Heart left ventricle (tissue), 13 donors: ENCODE results near the gene RAB6A.

Experiments
- POLR2A ChIP-seq, 2 donors: fragments of 450-650 bp; IDR thresholded peaks; one replicate each; pipeline ENCODE4 v1.6.1; 2017; ENCODE audit warnings: antibody characterized with exemption in 2 of 2, mild to moderate bottlenecking in 2 of 2, moderate library complexity in 2 of 2
- TF ChIP-seq, protein P1 (sequence below), 12 donors: fragments of 200-600 bp; sonication (generic) in 4 of 12; IDR thresholded peaks; one replicate each; pipeline versions ENCODE4 v1.5.0 to v1.8.0; 2018 to 2022; ENCODE audit warnings: antibody characterized with exemption in 12 of 12, mild to moderate bottlenecking in 5 of 12
- donor health status: ischemic (EF 13 %, LVEDD 7.1; RV severe dilation, severe dysfunction).
- donor health status: DM: no; HTN: yes; CAD: no.
- donor health status: DM: no; HTN: no; CAD: no.
- donor health status: ischemic (EF 25% LVEDD 6.9; RV normal size, moderate dysfunction).
- donor health status: ischemic (EF 25% LVEDD 5.7; RV mildly dilated, moderate dysfunction).
- donor health status: ischemic (EF 35%, LVEDD 5.7; RV mildly dilated, moderate dysfunction).
- donor health status: nonischemic (EF 11% LVEDD 7.7; RV severe dilation, severe dysfunction).
- donor health status: DM: yes; HTN: yes; CAD: no.
- donor health status: PGD.
- donor health status: ischemic (EF 29% LVEDD 5.4; RV normal size, mild dysfunction).
- donor health status: nonischemic (EF 23%, LVEDD 6.1; RV moderate dilation, normal function).

GRCh38 chr11:73650400-73650799, 110.5 kb downstream of the RAB6A start:
- no peak for TF ChIP-seq POLR2A (IDR thresholded peaks at IDR 0.05)
- TF ChIP-seq, protein P1, sequence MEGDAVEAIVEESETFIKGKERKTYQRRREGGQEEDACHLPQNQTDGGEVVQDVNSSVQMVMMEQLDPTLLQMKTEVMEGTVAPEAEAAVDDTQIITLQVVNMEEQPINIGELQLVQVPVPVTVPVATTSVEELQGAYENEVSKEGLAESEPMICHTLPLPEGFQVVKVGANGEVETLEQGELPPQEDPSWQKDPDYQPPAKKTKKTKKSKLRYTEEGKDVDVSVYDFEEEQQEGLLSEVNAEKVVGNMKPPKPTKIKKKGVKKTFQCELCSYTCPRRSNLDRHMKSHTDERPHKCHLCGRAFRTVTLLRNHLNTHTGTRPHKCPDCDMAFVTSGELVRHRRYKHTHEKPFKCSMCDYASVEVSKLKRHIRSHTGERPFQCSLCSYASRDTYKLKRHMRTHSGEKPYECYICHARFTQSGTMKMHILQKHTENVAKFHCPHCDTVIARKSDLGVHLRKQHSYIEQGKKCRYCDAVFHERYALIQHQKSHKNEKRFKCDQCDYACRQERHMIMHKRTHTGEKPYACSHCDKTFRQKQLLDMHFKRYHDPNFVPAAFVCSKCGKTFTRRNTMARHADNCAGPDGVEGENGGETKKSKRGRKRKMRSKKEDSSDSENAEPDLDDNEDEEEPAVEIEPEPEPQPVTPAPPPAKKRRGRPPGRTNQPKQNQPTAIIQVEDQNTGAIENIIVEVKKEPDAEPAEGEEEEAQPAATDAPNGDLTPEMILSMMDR (IDR thresholded peaks at IDR 0.05): no peak
